ENCODE data around the gene SLC25A25. TPM values are rescaled to one million over a fixed set of nuclear protein-coding genes. Genes with fewer than 3 reads are reported as not detected.

Gene SLC25A25
- total RNA-seq, 3 donors from 2014 or later (not counting 1 experiment from before 2014, with no cell fraction given) = 16.8 to 19.1 (median 18.9) TPM

- intact Hi-C loops (cut with micrococcal nuclease) = no loop called here
- no peaks in the 10 kb centered on the region for H3K9me3 ChIP-seq (ENCODE audit: control insufficient read depth, insufficient read depth, low read length)
- no peak overlapping the region for H3K4me3 ChIP-seq (ENCODE audit: low read length)
- TF ChIP-seq CTCF (IDR thresholded peaks at IDR 0.05) = no peak
- no peaks in the 10 kb centered on the region for H3K27me3 Mint-ChIP-seq (ENCODE audit: low read depth in 2 of 2)
- no peaks in the 10 kb centered on the region for H3K9me3 Mint-ChIP-seq
- no peaks in the 10 kb centered on the region for H3K27me3 ChIP-seq (ENCODE audit: control insufficient read depth, insufficient read depth, low read length)
- H3K4me1 ChIP-seq (ENCODE audit: control insufficient read depth, insufficient read depth, low read length) = peaks cover 5% of the 10 kb centered on the region
- WGBS (ENCODE audit: insufficient coverage) = 90% methylated on average over 10 of the region's 10 CpGs
- DNase-seq = no peak
- no peaks in the 10 kb centered on the region for H3K36me3 Mint-ChIP-seq
- H3K4me1 Mint-ChIP-seq = peaks cover 40 to 53% of the 10 kb centered on the region in 2 donors
- H3K27ac Mint-ChIP-seq = peak overlapping the region; percentile 12 to 65
- H3K36me3 ChIP-seq (ENCODE audit: control insufficient read depth, insufficient read depth, low read length) = peaks cover 1% of the 10 kb centered on the region
- no peak overlapping the region for H3K27ac ChIP-seq (ENCODE audit: low read length)
- no peak overlapping the region for H3K4me3 Mint-ChIP-seq
- ATAC-seq = no peak
Measured at GRCh38 chr9:128087262-128087661, 19.2 kb downstream of the SLC25A25 start.

GRCh38 chr9:128088253-128088945 lies 20.4 kb downstream of the SLC25A25 start:
- Mint-ChIP-seq H3K4me1 (peaks cover 51 to 64% of the 10 kb centered on the region in 2 donors), H3K27me3 (ENCODE audit: low read depth in 2 of 2) (no peaks in the 10 kb centered on the region), H3K36me3 (no peaks in the 10 kb centered on the region), H3K9me3 (no peaks in the 10 kb centered on the region), H3K4me3 (no peak overlapping the region), H3K27ac (peak overlapping the region in 1 of 2 donors; percentile 11)
- H3K9me3 ChIP-seq (ENCODE audit: control insufficient read depth, insufficient read depth, low read length) = no peaks in the 10 kb centered on the region
- H3K27ac ChIP-seq (ENCODE audit: low read length) = no peak overlapping the region
- H3K4me1 ChIP-seq (ENCODE audit: control insufficient read depth, insufficient read depth, low read length) = peaks cover 15% of the 10 kb centered on the region
- TF ChIP-seq CTCF (IDR thresholded peaks at IDR 0.05) = no peak
- peaks cover 2% of the 10 kb centered on the region for H3K36me3 ChIP-seq (ENCODE audit: control insufficient read depth, insufficient read depth, low read length)
- H3K4me3 ChIP-seq (ENCODE audit: low read length) = no peak overlapping the region
- DNase-seq (peak in 1 of 2 donors; percentile 49), ATAC-seq (no peak)
- WGBS (ENCODE audit: insufficient coverage) = 80% methylated on average over 8 of the region's 9 CpGs
- H3K27me3 ChIP-seq (ENCODE audit: control insufficient read depth, insufficient read depth, low read length) = no peaks in the 10 kb centered on the region
- intact Hi-C loops (cut with micrococcal nuclease) = no loop called here

- 100% methylated on average over 1 of the region's 1 CpG for WGBS (ENCODE audit: insufficient coverage)
- Mint-ChIP-seq H3K27ac (peak overlapping the region in 1 of 2 donors; percentile 48), H3K9me3 (no peaks in the 10 kb centered on the region), H3K4me3 (no peak overlapping the region), H3K36me3 (no peaks in the 10 kb centered on the region), H3K27me3 (ENCODE audit: low read depth in 2 of 2) (no peaks in the 10 kb centered on the region), H3K4me1 (peaks cover 55 to 64% of the 10 kb centered on the region in 2 donors)
- Histone ChIP-seq H3K27me3 (ENCODE audit: control insufficient read depth, insufficient read depth, low read length) (no peaks in the 10 kb centered on the region), H3K4me1 (ENCODE audit: control insufficient read depth, insufficient read depth, low read length) (peaks cover 19% of the 10 kb centered on the region), H3K36me3 (ENCODE audit: control insufficient read depth, insufficient read depth, low read length) (peaks cover 2% of the 10 kb centered on the region), H3K27ac (ENCODE audit: low read length) (no peak overlapping the region), H3K4me3 (ENCODE audit: low read length) (no peak overlapping the region), H3K9me3 (ENCODE audit: control insufficient read depth, insufficient read depth, low read length) (no peaks in the 10 kb centered on the region)
- DNase-seq (no peak), ATAC-seq (no peak)
- intact Hi-C loops (cut with micrococcal nuclease) = no loop called here
- no peak for TF ChIP-seq CTCF (IDR thresholded peaks at IDR 0.05)
Measured at GRCh38 chr9:128089299-128089698, 21.3 kb downstream of the SLC25A25 start.

- DNase-seq (no peak), ATAC-seq (no peak)
- Mint-ChIP-seq H3K4me1 (peaks cover 47 to 62% of the 10 kb centered on the region in 2 donors), H3K27me3 (ENCODE audit: low read depth in 2 of 2) (no peaks in the 10 kb centered on the region), H3K4me3 (no peak overlapping the region), H3K36me3 (no peaks in the 10 kb centered on the region), H3K9me3 (no peaks in the 10 kb centered on the region), H3K27ac (no peak overlapping the region)
- Histone ChIP-seq H3K4me1 (ENCODE audit: control insufficient read depth, insufficient read depth, low read length) (peaks cover 28% of the 10 kb centered on the region), H3K36me3 (ENCODE audit: control insufficient read depth, insufficient read depth, low read length) (peaks cover 2% of the 10 kb centered on the region), H3K9me3 (ENCODE audit: control insufficient read depth, insufficient read depth, low read length) (no peaks in the 10 kb centered on the region), H3K4me3 (ENCODE audit: low read length) (no peak overlapping the region), H3K27ac (ENCODE audit: low read length) (no peak overlapping the region), H3K27me3 (ENCODE audit: control insufficient read depth, insufficient read depth, low read length) (no peaks in the 10 kb centered on the region)
- 97% methylated on average over 13 of the region's 13 CpGs for WGBS (ENCODE audit: insufficient coverage)
- intact Hi-C loops (cut with micrococcal nuclease) = no loop called here
- TF ChIP-seq CTCF (IDR thresholded peaks at IDR 0.05) = no peak
Measured at GRCh38 chr9:128091144-128091543, 23.1 kb downstream of the SLC25A25 start.
